B cell (primary cell): Measurements from ENCODE around the gene MRPS2.

Experiments
- CTCF ChIP-seq: fragments of 200-600 bp; IDR thresholded peaks from one replicate; pipeline ENCODE4 v1.8.0; 2022; ENCODE audit warnings: antibody characterized with exemption, mild to moderate bottlenecking
- EZH2 ChIP-seq: IDR thresholded peaks from 2 replicates; pipeline ENCODE4 v1.6.1; 2012; ENCODE audit warnings: borderline replicate concordance, low read depth, mild to moderate bottlenecking, moderate library complexity, low read length; ENCODE audit not compliant: insufficient read depth, poor library complexity, severe bottlenecking

GRCh38 chr9:135516132-135516860, 15.8 kb downstream of the MRPS2 start:
- TF ChIP-seq CTCF (no peak), EZH2 (no peak)
